Measurements from ENCODE around the gene MAEA. TPM values are rescaled to one million over a fixed set of nuclear protein-coding genes. Genes with fewer than 3 reads are reported as not detected.

The MAEA gene
- total RNA-seq, 2 experiments from 2014 or later, result 61.5 to 63.2 TPM

- intact Hi-C loops (cut with DNase I, micrococcal nuclease), result loop anchor here (1.0 to 10.0 kb wide), 13 partner anchors 19 to 622 kb away; partner anchors contain the start of genes MAEA (in 2 of the 2), FGFRL1 (in 1 of the 2), NSD2 (in 1 of the 2) and TACC3 (in 1 of the 2)
- Mint-ChIP-seq H3K27ac (peak within 1 kb of the TSS; percentile 98), H3K4me3 (peak within 1 kb of the TSS; percentile 97), H3K27me3 (no peaks in the 10 kb centered on the region), H3K36me3 (ENCODE audit: low read depth) (peaks cover 46% of the 10 kb centered on the region), H3K9me3 (no peaks in the 10 kb centered on the region), H3K4me1 (ENCODE audit: low read depth) (peaks cover 68% of the 10 kb centered on the region)
- Histone ChIP-seq H3K4me3 (ENCODE audit: low read length) (peak within 1 kb of the TSS; percentile 95), H3K9me3 (ENCODE audit: control insufficient read depth in 1 of 2, insufficient read depth in 1 of 2, low read length in 2 of 2) (no peaks in the 10 kb centered on the region), H3K27ac (ENCODE audit: low read depth in 1 of 2, low read length in 2 of 2) (peak within 1 kb of the TSS; percentile 89 to 92), H3K4me1 (ENCODE audit: insufficient read depth, low read length) (peaks cover 79% of the 10 kb centered on the region), H3K36me3 (ENCODE audit: insufficient read depth, low read length) (peaks cover 18% of the 10 kb centered on the region), H3K27me3 (ENCODE audit: control insufficient read depth in 1 of 2, insufficient read depth in 2 of 2, low read length in 2 of 2) (no peaks in the 10 kb centered on the region)
- CTCF ChIA-PET, result interaction anchor here (1.5 to 5.1 kb wide), 2 partner anchors 20 to 81 kb away, joined by 7 to 21 read pairs; no protein-coding TSS in a partner anchor
- peak; percentile 66 to 97 (median 83) for DNase-seq
- TF ChIP-seq CTCF (IDR thresholded peaks at IDR 0.05), result no peak
- ATAC-seq (ENCODE audit: poor library complexity), result peak; percentile 35
- POLR2A ChIA-PET, result interaction anchor here (0.7 to 7.3 kb wide), 23 partner anchors 9 to 1124 kb away, joined by 3 to 178 read pairs (median 4); partner anchors contain the start of genes ATP5ME, FGFRL1, LETM1 and MAEA
Observed at GRCh38 chr4:1248245-1249147, 41.2 kb upstream of the MAEA start, which contains the start of gene CTBP1. Gene CTBP1, minus strand, starts transcription at chr4:1249130. Its CDS starts 7,799 bp downstream, at chr4:1241331.

- Mint-ChIP-seq H3K27me3 (no peaks in the 10 kb centered on the region), H3K4me3 (peak overlapping the region; percentile 97), H3K27ac (peak overlapping the region; percentile 98), H3K9me3 (no peaks in the 10 kb centered on the region), H3K4me1 (ENCODE audit: low read depth) (peaks cover 69% of the 10 kb centered on the region), H3K36me3 (ENCODE audit: low read depth) (peaks cover 47% of the 10 kb centered on the region)
- ChIA-PET CTCF (interaction anchor here (1.4 to 5.1 kb wide), 3 partner anchors 19 to 97 kb away, joined by 6 to 21 read pairs (median 7); no protein-coding TSS in a partner anchor), POLR2A (interaction anchor here (0.7 to 7.3 kb wide), 20 partner anchors 8 to 1125 kb away, joined by 3 to 178 read pairs (median 4); partner anchors contain the start of genes ATP5ME, FGFRL1, MAEA and MYL5)
- no peaks in the 10 kb centered on the region for H3K9me3 ChIP-seq (ENCODE audit: control insufficient read depth in 1 of 2, insufficient read depth in 1 of 2, low read length in 2 of 2)
- H3K27ac ChIP-seq (ENCODE audit: low read depth in 1 of 2, low read length in 2 of 2), result peak overlapping the region; percentile 89 to 92
- peaks cover 13% of the 10 kb centered on the region for H3K36me3 ChIP-seq (ENCODE audit: insufficient read depth, low read length)
- ATAC-seq (ENCODE audit: poor library complexity), result peak; percentile 68
- intact Hi-C loops (cut with DNase I, micrococcal nuclease), result loop anchor here (1.0 to 10.0 kb wide), 12 partner anchors 18 to 622 kb away; partner anchors contain the start of genes MAEA (in 2 of the 2), FGFRL1 (in 1 of the 2), NSD2 (in 1 of the 2) and TACC3 (in 1 of the 2)
- peaks cover 79% of the 10 kb centered on the region for H3K4me1 ChIP-seq (ENCODE audit: insufficient read depth, low read length)
- DNase-seq, result peak; percentile 72 to 97 (median 83)
- peak overlapping the region; percentile 86 for H3K4me3 ChIP-seq (ENCODE audit: low read length)
- TF ChIP-seq CTCF (IDR thresholded peaks at IDR 0.05), result no peak
- H3K27me3 ChIP-seq (ENCODE audit: control insufficient read depth in 1 of 2, insufficient read depth in 2 of 2, low read length in 2 of 2), result no peaks in the 10 kb centered on the region
Observed at GRCh38 chr4:1249148-1249730, 40.5 kb upstream of the MAEA start.
